HG03039 (cell line): ENCODE results near the gene PRMT3.
"Not testable (repeated sequence)": the region's sequence is repeated elsewhere in the genome, so short reads cannot be mapped to it uniquely, and the experiment has no call there.

Experiments used
- ATAC-seq: cut with Tn5 transposase; IDR thresholded peaks from one replicate; pipeline ENCODE4 v1.9.1; 2021; ENCODE audit warnings: mild to moderate bottlenecking, moderate library complexity; ENCODE audit not compliant: unreplicated experiment

The PRMT3 gene

GRCh38 chr11:20497124-20497792, 109.7 kb downstream of the PRMT3 start:
- ATAC-seq = no peak

- no peak for ATAC-seq
Measured at GRCh38 chr11:20501252-20501651, 113.7 kb downstream of the PRMT3 start.

GRCh38 chr11:20501971-20502370, 114.5 kb downstream of the PRMT3 start:
- ATAC-seq = no peak

GRCh38 chr11:20511982-20512381, 124.5 kb downstream of the PRMT3 start:
- no peak for ATAC-seq

GRCh38 chr11:20512869-20513268, 125.4 kb downstream of the PRMT3 start:
- ATAC-seq = no peak

- no peak for ATAC-seq
Measured at GRCh38 chr11:20518323-20518834, 130.9 kb downstream of the PRMT3 start.

- no peak for ATAC-seq
Measured at GRCh38 chr11:20522536-20522935, 135.0 kb downstream of the PRMT3 start.

GRCh38 chr11:20529757-20530156, 142.2 kb downstream of the PRMT3 start:
- no peak for ATAC-seq

GRCh38 chr11:20530942-20531703, 143.6 kb downstream of the PRMT3 start:
- ATAC-seq = peak; percentile 83

- no peak for ATAC-seq
Measured at GRCh38 chr11:20535271-20535881, 147.9 kb downstream of the PRMT3 start.

GRCh38 chr11:20536365-20536764, 148.8 kb downstream of the PRMT3 start:
- ATAC-seq = no peak

- ATAC-seq = no peak
Measured at GRCh38 chr11:20536784-20537183, 149.3 kb downstream of the PRMT3 start.

- no peak for ATAC-seq
Measured at GRCh38 chr11:20541503-20541902, 154.0 kb downstream of the PRMT3 start.

GRCh38 chr11:20544603-20545237, 157.2 kb downstream of the PRMT3 start:
- ATAC-seq = no peak

GRCh38 chr11:20547411-20547810, 159.9 kb downstream of the PRMT3 start:
- ATAC-seq = no peak

- ATAC-seq = no peak
Measured at GRCh38 chr11:20551096-20551495, 163.6 kb downstream of the PRMT3 start.

- no peak for ATAC-seq
Measured at GRCh38 chr11:20555783-20556182, 168.3 kb downstream of the PRMT3 start.

GRCh38 chr11:20556396-20556795, 168.9 kb downstream of the PRMT3 start:
- not testable (repeated sequence) for ATAC-seq

- no peak for ATAC-seq
Measured at GRCh38 chr11:20558741-20559140, 171.2 kb downstream of the PRMT3 start.
